HG03095 (cell line): ENCODE data around the gene ZNF512B.
"Not testable (repeated sequence)": the region's sequence is repeated elsewhere in the genome, so short reads cannot be mapped to it uniquely, and the experiment has no call there.

Experiments
- ATAC-seq: cut with Tn5 transposase; IDR thresholded peaks from one replicate; pipeline ENCODE4 v1.9.1; 2021; ENCODE audit warnings: moderate library complexity; ENCODE audit not compliant: unreplicated experiment

Gene ZNF512B

GRCh38 chr20:63978319-63979228, 8.8 kb upstream of the ZNF512B start:
- peak; percentile 33 for ATAC-seq

GRCh38 chr20:63977739-63978276, 8.1 kb upstream of the ZNF512B start:
- no peak for ATAC-seq

- ATAC-seq, result no peak
These were observed 7.4 kb upstream of the ZNF512B start for GRCh38 chr20:63976980-63977738.

DNA sequence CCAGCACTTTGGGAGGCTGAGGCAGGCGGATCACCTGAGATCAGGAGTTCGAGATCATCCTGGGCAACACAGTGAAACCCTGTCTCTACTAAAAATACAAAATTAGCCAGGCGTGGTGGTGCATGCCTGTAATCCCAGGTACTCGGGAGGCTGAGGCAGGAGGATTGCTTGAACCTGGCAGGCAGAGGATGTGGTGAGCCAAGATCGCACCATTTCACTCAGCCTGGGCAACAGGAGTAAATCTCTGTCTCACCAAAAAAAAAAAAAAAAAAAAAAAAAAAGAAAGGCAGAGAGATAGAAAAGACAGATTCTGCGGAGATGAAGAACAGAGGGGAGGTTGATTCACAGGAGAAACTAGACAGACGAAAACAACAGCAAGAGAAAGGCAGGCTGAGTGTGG, 6.8 kb upstream of the ZNF512B start:
- not testable (repeated sequence) for ATAC-seq

- ATAC-seq, result no peak
These were observed 4.9 kb upstream of the ZNF512B start for GRCh38 chr20:63974402-63975200.

GRCh38 chr20:63973636-63974401, 4.1 kb upstream of the ZNF512B start:
- ATAC-seq, result peak; percentile 36

- ATAC-seq, result no peak
These were observed 3.4 kb upstream of the ZNF512B start for GRCh38 chr20:63973160-63973479.

DNA sequence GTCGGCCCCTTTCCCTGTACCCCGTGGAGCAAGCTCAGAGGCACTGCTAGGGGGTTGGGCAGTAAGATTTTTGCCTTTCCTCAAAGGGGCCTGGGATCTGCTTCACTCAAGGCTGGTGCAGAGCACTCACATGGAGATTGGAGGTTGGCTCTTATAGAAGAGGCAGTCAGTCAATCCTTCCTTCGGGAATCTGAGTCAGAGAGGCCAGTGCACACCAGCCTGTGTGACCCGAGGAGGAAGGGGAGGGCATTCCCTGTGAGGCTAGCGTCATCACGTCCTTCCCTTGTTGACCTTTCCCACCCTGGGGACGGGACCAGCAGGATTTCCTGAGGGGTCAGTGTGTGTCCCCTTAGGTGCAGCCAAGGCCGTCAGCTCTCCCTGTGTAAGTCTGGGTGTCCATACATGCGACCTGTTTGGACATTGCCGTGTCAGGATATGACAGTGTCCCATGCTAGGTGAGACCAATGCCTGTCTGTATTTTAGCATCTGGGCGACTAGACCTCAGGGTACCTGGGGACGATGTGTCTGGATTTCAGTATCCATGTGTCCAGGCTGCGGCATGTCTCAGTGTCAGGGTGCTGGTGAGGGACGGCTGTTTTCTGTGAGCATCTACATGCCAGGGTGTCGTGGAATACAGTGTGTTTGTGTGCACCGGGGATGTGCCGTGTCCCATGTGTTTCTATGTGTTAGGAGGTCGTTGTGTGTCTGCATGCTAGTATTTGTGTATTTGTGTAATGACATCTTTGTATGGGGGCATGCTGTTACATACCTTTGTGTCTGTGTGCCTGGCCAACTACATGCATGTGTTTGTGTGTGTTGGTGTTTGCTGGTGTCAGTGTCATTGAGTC, 2.8 kb upstream of the ZNF512B start:
- no peak for ATAC-seq

DNA sequence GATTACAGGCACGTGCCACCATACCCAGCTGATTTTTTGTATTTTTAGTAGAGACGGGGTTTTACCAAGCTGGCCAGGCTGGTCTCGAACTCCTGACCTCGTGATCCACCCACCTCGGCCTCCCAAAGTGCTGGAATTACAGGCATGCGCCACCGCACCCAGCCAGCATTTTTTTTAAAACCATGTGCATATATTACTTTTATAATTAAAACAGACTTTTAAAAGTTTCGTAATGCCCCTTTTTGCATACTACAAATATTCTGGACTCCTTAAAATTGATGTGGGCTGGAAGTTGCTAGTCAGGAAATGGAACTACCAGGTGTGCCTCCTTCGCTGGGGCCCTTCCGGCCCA, 2.2 kb upstream of the ZNF512B start:
- ATAC-seq, result not testable (repeated sequence)

GRCh38 chr20:63970714-63971431, 1.1 kb upstream of the ZNF512B start:
- no peak for ATAC-seq

DNA sequence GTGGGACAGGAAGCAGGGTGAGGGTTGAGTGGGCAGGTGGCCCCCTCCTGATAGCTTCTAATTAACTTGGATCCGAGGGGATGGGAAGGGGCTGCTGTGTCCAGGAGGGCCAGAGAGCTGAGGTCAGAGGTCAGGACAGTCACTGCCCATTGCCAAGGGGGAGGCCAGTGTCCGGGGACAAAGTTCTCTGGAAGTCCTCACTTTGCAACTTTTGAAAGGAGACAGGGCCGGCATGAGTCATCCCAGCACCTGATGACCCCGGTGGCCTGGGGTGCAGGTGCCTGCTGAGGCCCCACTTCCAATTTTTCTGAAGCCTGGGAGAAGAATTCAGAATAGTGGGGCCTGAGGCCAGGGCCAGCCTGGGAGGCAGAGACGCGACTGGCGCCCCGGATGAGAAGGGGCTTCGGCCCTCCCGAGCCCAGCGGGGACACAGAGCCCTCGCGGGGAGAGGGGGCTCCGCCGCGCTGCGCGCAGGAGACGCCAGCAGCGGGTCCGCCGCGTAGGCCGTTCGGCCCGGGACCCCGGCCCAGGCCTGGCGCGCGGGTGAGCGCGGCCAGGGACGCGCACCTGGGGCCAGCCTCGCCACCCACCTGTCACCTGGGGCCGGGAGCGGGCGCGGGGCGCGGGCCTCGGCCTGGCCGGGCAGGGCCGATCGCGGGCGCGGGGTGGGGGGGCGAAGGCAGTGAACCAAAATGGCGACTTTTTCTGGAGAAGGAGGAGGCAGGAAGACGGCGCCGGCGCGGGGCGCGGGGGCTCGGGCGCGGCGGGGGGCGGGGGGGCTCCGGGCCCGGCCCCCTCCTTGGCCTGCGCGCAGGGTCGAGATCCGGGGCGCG, 586 bp downstream of the ZNF512B start:
- no peak for ATAC-seq

- ATAC-seq, result no peak
These were observed 1.4 kb downstream of the ZNF512B start for GRCh38 chr20:63968136-63968927.

DNA sequence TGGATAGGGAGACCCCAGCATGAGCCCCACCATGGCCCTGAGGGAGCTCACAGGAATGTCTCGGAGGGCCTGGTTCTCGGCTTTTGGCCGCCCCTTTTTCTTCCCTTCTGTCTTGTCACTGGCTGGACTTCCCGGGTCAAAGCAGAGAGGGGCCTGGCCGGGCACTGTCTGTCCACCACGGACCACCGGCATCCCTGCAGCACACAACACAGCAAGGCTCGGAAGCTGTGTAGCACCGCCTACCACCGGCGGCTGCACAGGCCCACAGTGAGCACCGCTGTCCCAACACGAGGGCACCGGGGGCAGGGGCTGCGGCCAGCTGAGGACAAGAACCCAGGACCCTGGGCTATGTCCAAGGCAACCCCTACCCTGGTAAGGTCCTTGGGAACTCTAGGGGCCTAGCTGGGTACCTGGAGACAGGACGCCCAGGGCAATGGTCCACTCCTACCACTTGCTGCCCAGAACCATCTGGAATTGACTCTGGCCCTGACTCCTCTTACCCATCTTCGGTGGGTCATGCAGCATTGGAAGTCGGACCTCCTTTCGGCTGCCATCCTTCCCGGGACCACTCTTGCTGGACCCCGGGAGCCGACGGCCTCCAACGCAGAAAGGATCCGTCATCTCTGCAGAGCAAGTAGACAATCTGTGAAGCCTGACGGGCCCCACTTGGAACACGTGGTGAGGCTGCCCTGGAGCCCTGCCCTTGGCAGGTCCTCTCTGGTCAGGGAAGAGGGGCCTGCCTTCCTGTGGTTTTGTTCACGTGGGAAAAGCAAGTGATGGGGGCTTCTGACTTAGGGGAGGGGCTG, 2.2 kb downstream of the ZNF512B start:
- ATAC-seq, result no peak

GRCh38 chr20:63966944-63967322, 2.8 kb downstream of the ZNF512B start:
- ATAC-seq, result no peak

GRCh38 chr20:63966172-63966943, 3.4 kb downstream of the ZNF512B start:
- no peak for ATAC-seq

DNA sequence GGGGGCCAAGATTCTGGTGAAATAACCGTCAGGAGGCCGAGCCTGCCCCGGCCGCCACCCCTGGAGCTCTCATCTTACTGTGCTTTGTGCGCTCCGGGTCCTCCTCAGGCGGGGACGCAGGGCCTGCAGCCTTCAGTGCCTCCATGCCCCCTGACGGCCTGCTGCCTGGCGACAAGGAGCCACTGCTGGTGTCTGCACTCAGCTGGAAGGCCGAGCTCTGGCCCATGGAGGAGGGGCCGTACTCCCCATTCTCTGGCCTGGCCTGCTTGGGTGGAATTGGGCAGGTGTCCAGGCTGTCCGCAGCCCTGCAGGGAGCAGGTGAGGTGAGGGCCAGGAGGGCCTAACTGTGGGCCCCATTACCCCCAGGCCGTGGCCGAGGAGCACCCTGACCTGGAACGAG, 5.3 kb downstream of the ZNF512B start:
- ATAC-seq, result no peak
